ENCODE measurements around the gene HIBADH. TPM values are rescaled to one million over a fixed set of nuclear protein-coding genes. Genes with fewer than 3 reads are reported as not detected.

Gene HIBADH
- total RNA-seq, 1 experiment from 2014 or later: 23.2 TPM

DNA sequence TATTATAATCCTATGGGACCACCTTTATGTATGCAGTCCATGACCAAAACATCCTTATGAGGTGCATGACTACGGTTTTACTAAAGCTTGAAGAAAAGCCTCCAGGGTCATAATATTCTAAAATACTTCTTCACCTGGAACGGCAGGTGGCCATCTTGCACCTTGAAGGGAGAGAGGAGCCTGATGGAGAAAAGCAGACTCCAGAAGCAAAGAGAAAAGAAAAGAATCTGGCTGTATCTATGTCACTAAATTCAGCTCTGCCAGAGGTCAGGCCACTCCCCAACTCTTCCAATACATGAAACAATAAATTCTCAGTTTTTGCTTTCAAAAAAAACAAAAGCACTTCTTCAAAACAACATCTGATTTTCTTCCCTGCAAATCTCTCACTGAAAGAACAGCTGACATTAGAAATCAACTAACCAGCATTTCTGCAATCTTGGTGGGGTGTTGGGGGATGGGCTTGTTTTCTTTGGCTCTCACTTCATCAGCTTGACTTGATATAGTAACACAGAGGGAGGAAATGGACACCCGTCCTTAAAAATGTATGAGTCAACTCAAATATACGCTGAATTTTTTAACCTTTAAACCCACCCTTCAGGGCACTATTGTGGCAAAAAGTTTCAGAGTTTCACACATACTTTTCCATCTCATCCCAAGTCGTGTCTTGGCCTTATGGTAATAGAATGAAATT lies 21.7 kb downstream of the HIBADH start:
- H3K27ac ChIP-seq (ENCODE audit: insufficient read length, low read depth, low read length): no peak overlapping the region

More for the DNA sequence above, 21.7 kb downstream of the HIBADH start:
- H3K23me2 ChIP-seq (ENCODE audit: insufficient read length, low read depth, low read length, poor library complexity, severe bottlenecking): no peaks in the 10 kb centered on the region
- H2AK5ac ChIP-seq (ENCODE audit: insufficient read length, low read length): no peak overlapping the region
- H3K9ac ChIP-seq (ENCODE audit: extremely low read depth, insufficient read length, low read length): no peak overlapping the region
- H2BK12ac ChIP-seq (ENCODE audit: insufficient read length, low read depth, low read length): no peak overlapping the region
- no peak overlapping the region for H2BK120ac ChIP-seq (ENCODE audit: low read depth, low read length, poor library complexity, severe bottlenecking)
- no peak overlapping the region for H4K5ac ChIP-seq (ENCODE audit: insufficient read length, low read depth, low read length)
- H3K23ac ChIP-seq (ENCODE audit: insufficient read length, low read depth, low read length): no peak overlapping the region
- no peak overlapping the region for H2AFZ ChIP-seq (ENCODE audit: low read length)
- H3K27me3 Mint-ChIP-seq (ENCODE audit: low read depth): no peaks in the 10 kb centered on the region
- H3K4me1 ChIP-seq (ENCODE audit: insufficient read depth, low read length): no peaks in the 10 kb centered on the region; the same call in 1 of the 2 replicates
- H4K8ac ChIP-seq (replicated peaks; ENCODE audit: insufficient read length, low read depth, low read length): no peak overlapping the region
- no peak overlapping the region for H4K91ac ChIP-seq (ENCODE audit: insufficient read length, low read depth, low read length)
- peaks cover 3 to 32% (median 17%) of the 10 kb centered on the region in 3 experiments; a peak in 5 of 7 replicates for H3K36me3 Mint-ChIP-seq (ENCODE audit: insufficient read depth in 1 of 3, low read depth in 3 of 3)
- H2BK15ac ChIP-seq (ENCODE audit: low read depth, low read length): no peak overlapping the region
- no peak overlapping the region for H3K4me3 Mint-ChIP-seq
- no peak for DNase-seq
- no peak overlapping the region for H3K56ac ChIP-seq (ENCODE audit: insufficient read length, low read depth, low read length)
- H4K20me1 ChIP-seq (ENCODE audit: control insufficient read depth, insufficient read depth, insufficient read length): no peaks in the 10 kb centered on the region
- H3K9me3 Mint-ChIP-seq: peaks cover 0 to 3% of the 10 kb centered on the region in 2 experiments; a peak in 2 of 5 replicates
- H3K79me2 ChIP-seq (ENCODE audit: insufficient read depth, low read length): no peaks in the 10 kb centered on the region
- no peak overlapping the region for H2BK5ac ChIP-seq (ENCODE audit: insufficient read length, low read length)
- no peak overlapping the region for H2BK20ac ChIP-seq (ENCODE audit: low read depth, low read length, poor library complexity, severe bottlenecking)
- no CpG with 5 or more reads among the region's 5 CpGs for WGBS (ENCODE audit: extremely low coverage, insufficient read length, low lambda C conversion rate)
- no peaks in the 10 kb centered on the region for H3K27me3 ChIP-seq (ENCODE audit: insufficient read depth, low read length)
- H3K79me1 ChIP-seq (ENCODE audit: insufficient read depth, low read depth, low read length, poor library complexity, severe bottlenecking): no peaks in the 10 kb centered on the region
- TF ChIP-seq, protein P1, sequence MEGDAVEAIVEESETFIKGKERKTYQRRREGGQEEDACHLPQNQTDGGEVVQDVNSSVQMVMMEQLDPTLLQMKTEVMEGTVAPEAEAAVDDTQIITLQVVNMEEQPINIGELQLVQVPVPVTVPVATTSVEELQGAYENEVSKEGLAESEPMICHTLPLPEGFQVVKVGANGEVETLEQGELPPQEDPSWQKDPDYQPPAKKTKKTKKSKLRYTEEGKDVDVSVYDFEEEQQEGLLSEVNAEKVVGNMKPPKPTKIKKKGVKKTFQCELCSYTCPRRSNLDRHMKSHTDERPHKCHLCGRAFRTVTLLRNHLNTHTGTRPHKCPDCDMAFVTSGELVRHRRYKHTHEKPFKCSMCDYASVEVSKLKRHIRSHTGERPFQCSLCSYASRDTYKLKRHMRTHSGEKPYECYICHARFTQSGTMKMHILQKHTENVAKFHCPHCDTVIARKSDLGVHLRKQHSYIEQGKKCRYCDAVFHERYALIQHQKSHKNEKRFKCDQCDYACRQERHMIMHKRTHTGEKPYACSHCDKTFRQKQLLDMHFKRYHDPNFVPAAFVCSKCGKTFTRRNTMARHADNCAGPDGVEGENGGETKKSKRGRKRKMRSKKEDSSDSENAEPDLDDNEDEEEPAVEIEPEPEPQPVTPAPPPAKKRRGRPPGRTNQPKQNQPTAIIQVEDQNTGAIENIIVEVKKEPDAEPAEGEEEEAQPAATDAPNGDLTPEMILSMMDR (conservative IDR thresholded peaks at IDR 0.05): no peak
- no peaks in the 10 kb centered on the region for H3K9me3 ChIP-seq (ENCODE audit: control insufficient read depth, low read depth, low read length)
- H3K18ac ChIP-seq (ENCODE audit: insufficient read length, low read depth, low read length): no peak overlapping the region
- peaks cover 26 to 35% of the 10 kb centered on the region in 2 experiments for H3K4me1 Mint-ChIP-seq
- H3K4me2 ChIP-seq (ENCODE audit: insufficient read depth, insufficient read length, low read length): no peak overlapping the region
- no peak overlapping the region for H3K4ac ChIP-seq (ENCODE audit: low read depth, low read length)
- no peak overlapping the region for H3T11ph ChIP-seq (ENCODE audit: low read length)
- peak overlapping the region in 1 of 3 experiments; percentile 24; a peak in 1 of 7 replicates for H3K27ac Mint-ChIP-seq
- no peak overlapping the region for H3K14ac ChIP-seq (ENCODE audit: insufficient read depth, low read length)

Data from H9 (cell line).